Loucy (cell line): ENCODE measurements around the gene VEPH1.

Source experiments
- H2AFZ ChIP-seq: fragments of 200-600 bp; sonication (generic); 2 replicates; pipeline ENCODE4 v1.6.0; 2016; ENCODE audit warnings: antibody characterized with exemption, mild to moderate bottlenecking, low read length, moderate library complexity
- H3F3A ChIP-seq: fragments of 200-600 bp; 2 replicates; pipeline ENCODE4 v1.6.0; 2016; ENCODE audit warnings: antibody characterized with exemption, low read depth, mild to moderate bottlenecking
- H3K27me3 ChIP-seq: fragments of 200-600 bp; sonication (generic); 2 replicates; pipeline ENCODE4 v1.6.1; 2014; ENCODE audit warnings: low read length, mild to moderate bottlenecking; ENCODE audit not compliant: insufficient read depth, poor library complexity, severe bottlenecking
- H3K36me3 ChIP-seq: fragments of 200-600 bp; sonication (generic); 2 replicates; pipeline ENCODE4 v1.6.1; 2016; ENCODE audit warnings: low read length; ENCODE audit not compliant: insufficient read depth
- H3K4me1 ChIP-seq: fragments of 200-600 bp; sonication (generic); 2 replicates; pipeline ENCODE4 v1.5.1; 2014; ENCODE audit warnings: low read length, mild to moderate bottlenecking; ENCODE audit not compliant: insufficient read depth, poor library complexity, severe bottlenecking
- H3K4me2 ChIP-seq: fragments of 200-600 bp; sonication (generic); 2 replicates; pipeline ENCODE4 v1.6.0; 2014; ENCODE audit warnings: antibody characterized with exemption, low read length, low read depth, mild to moderate bottlenecking; ENCODE audit not compliant: poor library complexity, severe bottlenecking
- H3K4me3 ChIP-seq: fragments of 200-600 bp; sonication (generic); 2 replicates; pipeline ENCODE4 v1.5.1; 2014; ENCODE audit warnings: low read length, mild to moderate bottlenecking, mixed read lengths; ENCODE audit not compliant: poor library complexity, severe bottlenecking
- H3K79me2 ChIP-seq: fragments of 200-600 bp; sonication (generic); 2 replicates; pipeline ENCODE4 v1.6.1; 2014; ENCODE audit warnings: low read length; ENCODE audit not compliant: insufficient read depth
- H3K9ac ChIP-seq: fragments of 200-600 bp; sonication (generic); 2 replicates; pipeline ENCODE4 v1.6.0; 2014; ENCODE audit warnings: mild to moderate bottlenecking, low read depth, low read length, moderate library complexity; ENCODE audit not compliant: poor library complexity, severe bottlenecking
- H3K9me2 ChIP-seq: fragments of 200-600 bp; sonication (generic); replicated peaks from 2 replicates; pipeline ENCODE4 v1.6.1; 2016; ENCODE audit warnings: low read depth, low read length, mixed read lengths
- H3K9me3 ChIP-seq: fragments of 200-600 bp; sonication (generic); 2 replicates; pipeline ENCODE4 v1.6.1; 2014; ENCODE audit warnings: mild to moderate bottlenecking, antibody characterized with exemption, low read length, low read depth; ENCODE audit not compliant: insufficient read depth
- H4K20me1 ChIP-seq: fragments of 200-600 bp; sonication (generic); 2 replicates; pipeline ENCODE4 v1.6.0; 2014; ENCODE audit warnings: antibody characterized with exemption, low read length, mild to moderate bottlenecking; ENCODE audit not compliant: insufficient read depth, poor library complexity, severe bottlenecking
- CTCF ChIP-seq: fragments of 200-600 bp; sonication (generic); conservative IDR thresholded peaks from 2 replicates; pipeline ENCODE4 v1.5.1; 2014; ENCODE audit warnings: mild to moderate bottlenecking, antibody characterized with exemption, low read length
- EZH2phosphoT487 ChIP-seq: fragments of 200-600 bp; IDR thresholded peaks from 2 replicates; pipeline ENCODE4 v1.6.1; 2018; ENCODE audit warnings: antibody characterized with exemption, mild to moderate bottlenecking, moderate library complexity, borderline replicate concordance

VEPH1 gene

GRCh38 chr3:157491136-157491535 lies 12.1 kb downstream of the VEPH1 start:
- no peaks in the 10 kb centered on the region for H3F3A ChIP-seq
- H3K9ac ChIP-seq = no peak overlapping the region
- H3K79me2 ChIP-seq = no peaks in the 10 kb centered on the region
- H3K9me3 ChIP-seq = no peaks in the 10 kb centered on the region
- H3K36me3 ChIP-seq = no peaks in the 10 kb centered on the region
- no peak overlapping the region for H2AFZ ChIP-seq
- no peak overlapping the region for H3K4me3 ChIP-seq
- TF ChIP-seq CTCF = no peak
- no peak for TF ChIP-seq EZH2phosphoT487
- no peaks in the 10 kb centered on the region for H3K4me1 ChIP-seq
- no peaks in the 10 kb centered on the region for H3K9me2 ChIP-seq
- no peaks in the 10 kb centered on the region for H3K27me3 ChIP-seq
- no peak overlapping the region for H3K4me2 ChIP-seq
- H4K20me1 ChIP-seq = no peaks in the 10 kb centered on the region

GRCh38 chr3:157488144-157488543 lies 15.1 kb downstream of the VEPH1 start:
- Histone ChIP-seq H3K4me1 (no peaks in the 10 kb centered on the region), H3F3A (no peaks in the 10 kb centered on the region), H3K36me3 (no peaks in the 10 kb centered on the region), H3K9me3 (no peaks in the 10 kb centered on the region), H2AFZ (no peak overlapping the region), H3K79me2 (no peaks in the 10 kb centered on the region), H3K27me3 (no peaks in the 10 kb centered on the region), H3K4me2 (no peak overlapping the region), H3K9me2 (no peaks in the 10 kb centered on the region), H3K9ac (no peak overlapping the region), H4K20me1 (no peaks in the 10 kb centered on the region), H3K4me3 (no peak overlapping the region)
- TF ChIP-seq CTCF (no peak), EZH2phosphoT487 (no peak)

- Histone ChIP-seq H3K4me2 (no peak overlapping the region), H3K79me2 (no peaks in the 10 kb centered on the region), H3K9me3 (no peaks in the 10 kb centered on the region), H3K4me3 (no peak overlapping the region), H4K20me1 (no peaks in the 10 kb centered on the region), H3F3A (no peaks in the 10 kb centered on the region), H3K9me2 (no peaks in the 10 kb centered on the region), H3K27me3 (no peaks in the 10 kb centered on the region), H3K36me3 (no peaks in the 10 kb centered on the region), H3K4me1 (no peaks in the 10 kb centered on the region), H2AFZ (no peak overlapping the region), H3K9ac (no peak overlapping the region)
- TF ChIP-seq CTCF (no peak), EZH2phosphoT487 (no peak)
These were observed 15.9 kb downstream of the VEPH1 start for GRCh38 chr3:157487339-157487738.
